Right lobe of liver (tissue), 6 donors: ENCODE data around the gene FAM24A. TPM values are rescaled to one million over a fixed set of nuclear protein-coding genes. Genes with fewer than 3 reads are reported as not detected.

Experiments used
- ATAC-seq, 4 donors: fragments of 200-7000 bp; cut with Tn5 transposase; one replicate each; pipeline ENCODE4 v1.9.1; 2020; ENCODE audit warnings: mild to moderate bottlenecking in 4 of 4, moderate library complexity in 4 of 4
- DNase-seq, 3 donors: peaks; one replicate each; pipeline ENCODE4 v3.0.0-alpha.2; 2020
- H3K27ac ChIP-seq, 3 donors: fragments of 200-600 bp; one replicate each; pipeline ENCODE4 v1.8.0; 2022
- H3K27me3 ChIP-seq, 2 donors: fragments of 200-600 bp; one replicate each; pipeline ENCODE4 v1.8.0; 2022
- H3K36me3 ChIP-seq, 4 donors: fragments of 200-600 bp; sonication (generic) in 1 of 4; one replicate each; pipeline versions ENCODE4 v1.5.1 to v1.8.0; 2017 to 2022; ENCODE audit warnings: control low read depth in 1 of 4
- H3K4me1 ChIP-seq, 4 donors: fragments of 200-600 bp; sonication (generic) in 1 of 4; one replicate each; pipeline versions ENCODE4 v1.5.1 to v1.8.0; 2017 to 2022; ENCODE audit warnings: control low read depth in 1 of 4
- H3K4me3 ChIP-seq, 3 donors: fragments of 200-600 bp; one replicate each; pipeline ENCODE4 v1.8.0; 2022
- H3K9me3 ChIP-seq, 4 donors: fragments of 200-600 bp; sonication (generic) in 1 of 4; one replicate each; pipeline versions ENCODE4 v1.5.1 to v1.8.0; 2017 to 2022; ENCODE audit warnings: control low read depth in 1 of 4
- POLR2A ChIP-seq: fragments of 450-650 bp; IDR thresholded peaks from one replicate; pipeline ENCODE4 v1.6.1; 2017; ENCODE audit warnings: antibody characterized with exemption, mild to moderate bottlenecking
- WGBS: methylation state at CpG from one replicate; pipeline ENCODE4 v1.1.6; 2018; ENCODE audit warnings: low coverage, low lambda C conversion rate; ENCODE audit not compliant: insufficient coverage; ENCODE audit errors: missing lambda C conversion rate; 5-methylcytosine and 5-hydroxymethylcytosine counted together
- intact Hi-C, 2 donors: fragments of 100-400 bp; cut with DNase I; formaldehyde crosslinking; loops; one replicate each; pipeline versions ENCODE4 v1.11.2 to v1.14.1; 2022
- total RNA-seq, 6 experiments: library from RNA; depleted of rRNA in 2 of 6; stranded (reverse); fragments of >200 nt in 2 of 6; fragmentation: NEBNext Ultra II Directional in 3 of 6; extraction: Animal tissue kit (Norgen Biotek cat#: 25700) in 3 of 6; gene quantifications; one replicate each; pipeline versions ENCODE4 v1.1.0 to v1.2.4, GENCODE V29; 2016 to 2023
- TF ChIP-seq, protein P1 (sequence below), 4 donors: fragments of 200-600 bp in 3 of 4; fragments of 450-650 bp in 1 of 4; IDR thresholded peaks; one replicate each; pipeline versions ENCODE4 v1.5.1 to v1.8.0; 2016 to 2022; ENCODE audit warnings: antibody characterized with exemption in 4 of 4, mild to moderate bottlenecking in 2 of 4
- donor health status: DM: no; HTN: yes; CAD: no.
- donor health status: DM: no; HTN: no; CAD: no.
- donor health status: DM: no; HTN: no; CAD: no.
- donor health status: DM: no; HTN: yes; CAD: no.
- donor health status: DM: no; HTN: yes; CAD: no.

Gene FAM24A
- total RNA-seq, 6 experiments from 2014 or later: not detected

- Histone ChIP-seq H3K27ac (no peak overlapping the region), H3K9me3 (no peaks in the 10 kb centered on the region), H3K4me1 (no peaks in the 10 kb centered on the region), H3K36me3 (no peaks in the 10 kb centered on the region), H3K27me3 (no peaks in the 10 kb centered on the region), H3K4me3 (no peak overlapping the region)
- intact Hi-C loops: no loop called here
- TF ChIP-seq, protein P1, sequence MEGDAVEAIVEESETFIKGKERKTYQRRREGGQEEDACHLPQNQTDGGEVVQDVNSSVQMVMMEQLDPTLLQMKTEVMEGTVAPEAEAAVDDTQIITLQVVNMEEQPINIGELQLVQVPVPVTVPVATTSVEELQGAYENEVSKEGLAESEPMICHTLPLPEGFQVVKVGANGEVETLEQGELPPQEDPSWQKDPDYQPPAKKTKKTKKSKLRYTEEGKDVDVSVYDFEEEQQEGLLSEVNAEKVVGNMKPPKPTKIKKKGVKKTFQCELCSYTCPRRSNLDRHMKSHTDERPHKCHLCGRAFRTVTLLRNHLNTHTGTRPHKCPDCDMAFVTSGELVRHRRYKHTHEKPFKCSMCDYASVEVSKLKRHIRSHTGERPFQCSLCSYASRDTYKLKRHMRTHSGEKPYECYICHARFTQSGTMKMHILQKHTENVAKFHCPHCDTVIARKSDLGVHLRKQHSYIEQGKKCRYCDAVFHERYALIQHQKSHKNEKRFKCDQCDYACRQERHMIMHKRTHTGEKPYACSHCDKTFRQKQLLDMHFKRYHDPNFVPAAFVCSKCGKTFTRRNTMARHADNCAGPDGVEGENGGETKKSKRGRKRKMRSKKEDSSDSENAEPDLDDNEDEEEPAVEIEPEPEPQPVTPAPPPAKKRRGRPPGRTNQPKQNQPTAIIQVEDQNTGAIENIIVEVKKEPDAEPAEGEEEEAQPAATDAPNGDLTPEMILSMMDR (IDR thresholded peaks at IDR 0.05): no peak
- no peak for TF ChIP-seq POLR2A
- DNase-seq: no peak
- WGBS: 100% methylated on average over 1 of the region's 1 CpG
- ATAC-seq: no peak
These were observed 19.7 kb downstream of the FAM24A start for GRCh38 chr10:122930140-122930539.

GRCh38 chr10:122931088-122931906, 20.9 kb downstream of the FAM24A start:
- Histone ChIP-seq H3K4me3 (no peak overlapping the region), H3K27me3 (no peaks in the 10 kb centered on the region), H3K27ac (no peak overlapping the region), H3K9me3 (no peaks in the 10 kb centered on the region), H3K4me1 (no peaks in the 10 kb centered on the region), H3K36me3 (peaks cover 0 to 2% (median 0%) of the 10 kb centered on the region in 4 donors)
- TF ChIP-seq POLR2A: no peak
- TF ChIP-seq, protein P1 (IDR thresholded peaks at IDR 0.05): no peak
- DNase-seq (no peak), ATAC-seq (peak in 1 of 4 donors; percentile 58)
- WGBS: 57% methylated on average over 6 of the region's 6 CpGs
- intact Hi-C loops: no loop called here

GRCh38 chr10:122939133-122939855, 28.9 kb downstream of the FAM24A start:
- H3K4me1 ChIP-seq: no peaks in the 10 kb centered on the region
- no peak for ATAC-seq
- 100% methylated on average over 1 of the region's 1 CpG for WGBS
- no peak overlapping the region for H3K4me3 ChIP-seq
- no peak for TF ChIP-seq POLR2A
- TF ChIP-seq, protein P1 (IDR thresholded peaks at IDR 0.05): no peak
- intact Hi-C loops: no loop called here
- H3K36me3 ChIP-seq: peaks cover 0 to 18% (median 11%) of the 10 kb centered on the region in 4 donors
- H3K27me3 ChIP-seq: no peaks in the 10 kb centered on the region
- DNase-seq: no peak
- no peak overlapping the region for H3K27ac ChIP-seq
- H3K9me3 ChIP-seq: no peaks in the 10 kb centered on the region

- no peak overlapping the region for H3K27ac ChIP-seq
- 57% methylated on average over 1 of the region's 1 CpG for WGBS
- no peak for TF ChIP-seq POLR2A
- TF ChIP-seq, protein P1 (IDR thresholded peaks at IDR 0.05): no peak
- intact Hi-C loops: no loop called here
- H3K9me3 ChIP-seq: no peaks in the 10 kb centered on the region
- H3K36me3 ChIP-seq: peaks cover 0 to 18% (median 11%) of the 10 kb centered on the region in 4 donors
- no peaks in the 10 kb centered on the region for H3K4me1 ChIP-seq
- DNase-seq: no peak
- H3K27me3 ChIP-seq: no peaks in the 10 kb centered on the region
- ATAC-seq: no peak
- H3K4me3 ChIP-seq: no peak overlapping the region
These were observed 29.6 kb downstream of the FAM24A start for GRCh38 chr10:122939856-122940543.
